HFF-Myc (cell line): Measurements from ENCODE around the gene POLR1H.
A peak's percentile ranks its signal among the peaks of the same experiment; 100 is the strongest.

Experiments
- DNase-seq: peaks from one replicate; pipeline ENCODE4 v3.0.0-alpha.2; 2011; ENCODE audit warnings: low read depth; ENCODE audit errors: extremely low read depth
- H3K4me3 ChIP-seq: replicated peaks from 2 replicates; pipeline ENCODE4 v1.5.1; 2011; ENCODE audit warnings: low read depth, mild to moderate bottlenecking, control low read depth, low read length
- CTCF ChIP-seq: IDR thresholded peaks from 2 replicates; pipeline ENCODE4 v1.5.1; 2012; ENCODE audit warnings: mild to moderate bottlenecking, low read depth, low read length, control low read depth; ENCODE audit errors: missing control alignments

POLR1H gene

GRCh38 chr6:30060606-30061091 is 416 bp upstream of the POLR1H start:
- peak overlapping the region; percentile 92 for H3K4me3 ChIP-seq
- DNase-seq, result no peak
- TF ChIP-seq CTCF, result no peak

- H3K4me3 ChIP-seq, result peak overlapping the region; percentile 92
- no peak for TF ChIP-seq CTCF
- no peak for DNase-seq
Observed at GRCh38 chr6:30061858-30062458, 893 bp downstream of the POLR1H start.

- no peak for DNase-seq
- peak overlapping the region; percentile 92 for H3K4me3 ChIP-seq
- no peak for TF ChIP-seq CTCF
Observed at GRCh38 chr6:30062471-30063178, 1.6 kb downstream of the POLR1H start.

GRCh38 chr6:30063315-30063714 is 2.2 kb downstream of the POLR1H start:
- H3K4me3 ChIP-seq, result no peak overlapping the region
- DNase-seq, result no peak
- no peak for TF ChIP-seq CTCF

GRCh38 chr6:30066082-30066481 is 5.0 kb downstream of the POLR1H start:
- no peak for DNase-seq
- TF ChIP-seq CTCF, result no peak
- H3K4me3 ChIP-seq, result peak overlapping the region; percentile 69

- TF ChIP-seq CTCF, result no peak
- peak; percentile 97 for DNase-seq
- H3K4me3 ChIP-seq, result peak within 1 kb of the TSS; percentile 69
Observed at GRCh38 chr6:30066577-30067459, 5.8 kb downstream of the POLR1H start, which contains the start of gene PPP1R11. PPP1R11 (plus strand) TSS chr6:30067198; CDS start chr6:30067411, 213 bp downstream.
